Panc1 (cell line): ENCODE data around the gene FARP1. TPM values are rescaled to one million over a fixed set of nuclear protein-coding genes. Genes with fewer than 3 reads are reported as not detected.

Experiments used
- ATAC-seq: fragments of 200-7000 bp; cut with Tn5 transposase; 2 replicates; pipeline ENCODE4 v1.9.1; 2020; ENCODE audit warnings: mild to moderate bottlenecking, moderate library complexity
- BruUV-seq: library from RNA; stranded (reverse); fragments of 400-500 nt; replicated peaks from 2 replicates; lab custom pipeline; 2021; lab: Mats Ljungman, UMichigan
- CTCF ChIA-PET: fragments of 300-600 bp; sonication (Branson Sonifier 250); formaldehyde crosslinking; loops from one replicate; lab custom pipeline; 2022; ENCODE audit warnings: antibody characterized with exemption; lab: Charles Lee
- POLR2A ChIA-PET: fragments of 300-600 bp; sonication (Branson Sonifier 250); formaldehyde crosslinking; loops from one replicate; lab custom pipeline; 2022; ENCODE audit warnings: antibody characterized with exemption; lab: Charles Lee
- DNase-seq: peaks from one replicate; pipeline ENCODE4 v3.0.0-alpha.2; 2010; ENCODE audit warnings: low read depth, low spot score
- H3K27ac ChIP-seq: 2 replicates; pipeline ENCODE4 v1.5.1; 2011; ENCODE audit warnings: mild to moderate bottlenecking, low read length, inconsistent platforms
- H3K27me3 ChIP-seq: fragments of 200-500 bp; sonication (Bioruptor generic); 2 replicates; pipeline ENCODE4 v1.6.0; 2014; ENCODE audit warnings: low read length, inconsistent platforms; ENCODE audit not compliant: control insufficient read depth, insufficient read depth
- H3K36me3 ChIP-seq: fragments of 200-500 bp; sonication (Bioruptor generic); 2 replicates; pipeline ENCODE4 v1.5.1; 2014; ENCODE audit warnings: inconsistent platforms, mild to moderate bottlenecking, low read length, moderate library complexity; ENCODE audit not compliant: control insufficient read depth, insufficient read depth
- H3K4me1 ChIP-seq: 2 replicates; pipeline ENCODE4 v1.5.1; 2011; ENCODE audit warnings: inconsistent platforms, mild to moderate bottlenecking, low read length, moderate library complexity; ENCODE audit not compliant: control insufficient read depth, insufficient read depth
- H3K4me3 ChIP-seq, 2 experiments: 2 replicates each; pipeline ENCODE4 v1.5.1; 2011 to 2012; ENCODE audit warnings: low read depth in 2 of 2, low read length in 2 of 2, mild to moderate bottlenecking in 2 of 2, inconsistent platforms in 1 of 2, moderate library complexity in 1 of 2
- H3K9me3 ChIP-seq: fragments of 200-500 bp; sonication (Bioruptor generic); 2 replicates; pipeline ENCODE4 v1.5.1; 2014; ENCODE audit warnings: low read depth, mild to moderate bottlenecking, inconsistent platforms, low read length, moderate library complexity; ENCODE audit not compliant: control insufficient read depth, insufficient read depth
- CTCF ChIP-seq: fragments of 450-650 bp; IDR thresholded peaks from 2 replicates; pipeline ENCODE4 v1.5.1; 2017; ENCODE audit warnings: mild to moderate bottlenecking
- POLR2AphosphoS5 ChIP-seq: IDR thresholded peaks from 2 replicates; pipeline ENCODE4 v1.6.1; 2012; ENCODE audit warnings: mild to moderate bottlenecking, low read depth, low read length, moderate library complexity
- REST ChIP-seq, 2 experiments: IDR thresholded peaks; 2 replicates each; pipeline ENCODE4 v1.6.1; 2011 to 2012; ENCODE audit warnings: low read depth in 2 of 2, control low read depth in 1 of 2, low read length in 1 of 2, mild to moderate bottlenecking in 1 of 2, moderate library complexity in 1 of 2; ENCODE audit not compliant: insufficient read depth in 1 of 2
- SIN3A ChIP-seq: IDR thresholded peaks from 2 replicates; pipeline ENCODE4 v1.6.1; 2012; ENCODE audit warnings: low read depth, mild to moderate bottlenecking, low read length, moderate library complexity, borderline replicate concordance; ENCODE audit not compliant: insufficient read depth
- TCF7L2 ChIP-seq: IDR thresholded peaks from 2 replicates; pipeline ENCODE4 v1.6.1; 2011; ENCODE audit warnings: mild to moderate bottlenecking, low read depth, low read length, inconsistent platforms
- in situ Hi-C: cut with HindIII; loops from 2 replicates; pipeline ENCODE4 v1.10.0; 2016; ENCODE audit warnings: low sequenced_read_pairs, low pct_unique_long_range_greater_than_20kb
- intact Hi-C: fragments of 100-400 bp; cut with micrococcal nuclease; formaldehyde crosslinking; loops from one replicate; pipeline ENCODE4 v1.10.0; 2022; ENCODE audit not compliant: unreplicated experiment
- total RNA-seq: library from RNA; stranded (reverse); gene quantifications from one replicate; pipeline ENCODE4 v1.2.1, GENCODE V29; 2021; ENCODE audit not compliant: unreplicated experiment

Gene FARP1
- total RNA-seq, 1 experiment from 2014 or later, result 61.9 TPM

- Histone ChIP-seq H3K4me3 (no peak overlapping the region), H3K27ac (no peak overlapping the region), H3K27me3 (no peaks in the 10 kb centered on the region), H3K4me1 (peaks cover 7% of the 10 kb centered on the region), H3K36me3 (no peaks in the 10 kb centered on the region), H3K9me3 (no peaks in the 10 kb centered on the region)
- in situ Hi-C loops, result no loop called here
- BruUV-seq, result no TSS peak
- no peak for ATAC-seq
- TF ChIP-seq REST (IDR thresholded peaks at IDR 0.05; ENCODE audit: insufficient read depth in 1 of 2, low read depth in 2 of 2, low read length in 1 of 2) (no peak), SIN3A (no peak), TCF7L2 (no peak), POLR2AphosphoS5 (no peak), CTCF (no peak)
- intact Hi-C loops, result no loop called here
- CTCF ChIA-PET, result no interaction called here
- DNase-seq, result no peak
- POLR2A ChIA-PET, result no interaction called here
These were observed 344.1 kb downstream of the FARP1 start for GRCh38 chr13:98487016-98487415.

GRCh38 chr13:98487522-98487921 is 344.6 kb downstream of the FARP1 start:
- no peak for DNase-seq
- Histone ChIP-seq H3K4me1 (peaks cover 7% of the 10 kb centered on the region), H3K36me3 (no peaks in the 10 kb centered on the region), H3K9me3 (no peaks in the 10 kb centered on the region), H3K27me3 (no peaks in the 10 kb centered on the region), H3K27ac (no peak overlapping the region), H3K4me3 (no peak overlapping the region)
- intact Hi-C loops, result no loop called here
- BruUV-seq, result no TSS peak
- no peak for ATAC-seq
- CTCF ChIA-PET, result no interaction called here
- POLR2A ChIA-PET, result no interaction called here
- TF ChIP-seq TCF7L2 (no peak), REST (IDR thresholded peaks at IDR 0.05; ENCODE audit: insufficient read depth in 1 of 2, low read depth in 2 of 2, low read length in 1 of 2) (no peak), CTCF (no peak), POLR2AphosphoS5 (no peak), SIN3A (no peak)
- in situ Hi-C loops, result no loop called here
